Parathyroid adenoma (tissue), 2 donors: ENCODE results near the gene DNM3.

Experiments used
- H2AFZ ChIP-seq: fragments of 300-600 bp; sonication (generic); one replicate; pipeline ENCODE4 v1.7.0; 2017; ENCODE audit warnings: antibody characterized with exemption, mild to moderate bottlenecking
- H3K27ac ChIP-seq: fragments of 300-600 bp; sonication (generic); one replicate; pipeline ENCODE4 v1.7.0; 2017
- H3K27me3 ChIP-seq: fragments of 300-600 bp; sonication (generic); one replicate; pipeline ENCODE4 v1.7.0; 2017; ENCODE audit warnings: low read length; ENCODE audit not compliant: control insufficient read depth, insufficient read depth
- H3K36me3 ChIP-seq: fragments of 300-600 bp; sonication (generic); one replicate; pipeline ENCODE4 v1.7.0; 2017; ENCODE audit warnings: low read length; ENCODE audit not compliant: control insufficient read depth, insufficient read depth
- H3K4me1 ChIP-seq: fragments of 300-600 bp; sonication (generic); one replicate; pipeline ENCODE4 v1.7.0; 2017; ENCODE audit warnings: control low read depth
- H3K4me2 ChIP-seq: fragments of 300-600 bp; sonication (generic); one replicate; pipeline ENCODE4 v1.7.0; 2017; ENCODE audit warnings: low read length
- H3K4me3 ChIP-seq: fragments of 300-600 bp; sonication (generic); one replicate; pipeline ENCODE4 v1.7.0; 2017; ENCODE audit warnings: low read depth, low read length
- H3K79me2 ChIP-seq: fragments of 300-600 bp; sonication (generic); one replicate; pipeline ENCODE4 v1.7.0; 2017; ENCODE audit warnings: control low read depth
- H3K9ac ChIP-seq: fragments of 300-600 bp; sonication (generic); one replicate; pipeline ENCODE4 v1.7.0; 2017; ENCODE audit warnings: mild to moderate bottlenecking
- H3K9me3 ChIP-seq: fragments of 300-600 bp; sonication (generic); one replicate; pipeline ENCODE4 v1.7.0; 2017; ENCODE audit warnings: low read length; ENCODE audit not compliant: control insufficient read depth
- TF ChIP-seq, protein P1 (sequence below): fragments of 300-600 bp; sonication (generic); IDR thresholded peaks from one replicate; pipeline ENCODE4 v1.7.0; 2017; ENCODE audit warnings: antibody characterized with exemption, mild to moderate bottlenecking
- donor health status: primary hyperparathyroidism.

Gene DNM3

DNA sequence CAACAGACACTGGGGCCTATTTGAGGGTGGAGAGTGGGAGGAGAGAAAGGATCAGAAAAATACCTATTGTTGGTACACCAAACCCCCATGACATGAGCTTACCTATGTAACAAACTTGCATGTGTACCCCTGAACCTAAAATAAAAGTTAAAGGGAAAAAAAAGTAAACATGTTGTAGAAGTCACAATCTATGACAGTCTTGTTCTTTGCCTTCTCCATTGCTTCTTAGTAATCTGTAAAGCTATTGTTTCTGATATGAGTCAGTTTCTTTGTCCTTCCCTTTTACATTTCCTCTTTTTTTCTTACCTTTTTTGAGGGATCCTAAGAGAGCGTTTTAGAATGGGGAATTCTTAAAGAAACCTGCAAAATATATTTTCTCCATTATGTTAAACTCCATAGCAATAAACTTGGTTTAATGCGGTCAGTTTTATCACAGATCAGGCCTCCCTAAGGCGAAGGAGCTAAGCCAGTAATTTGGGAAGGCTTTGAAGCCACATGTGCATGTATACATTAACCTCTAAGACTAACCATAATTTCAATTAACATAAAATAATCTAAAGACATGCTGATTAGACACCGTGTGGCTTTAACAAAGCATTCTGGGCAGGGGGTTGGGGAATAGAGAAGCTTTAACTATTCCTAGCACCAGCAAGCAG lies 501.4 kb downstream of the DNM3 start:
- H3K9me3 ChIP-seq = no peaks in the 10 kb centered on the region
- no peaks in the 10 kb centered on the region for H3K4me1 ChIP-seq
- no peak overlapping the region for H3K27ac ChIP-seq
- H3K36me3 ChIP-seq = no peaks in the 10 kb centered on the region
- H3K9ac ChIP-seq = no peak overlapping the region
- no peak overlapping the region for H3K4me3 ChIP-seq
- no peaks in the 10 kb centered on the region for H3K27me3 ChIP-seq
- no peak overlapping the region for H3K4me2 ChIP-seq
- H3K79me2 ChIP-seq = no peaks in the 10 kb centered on the region
- H2AFZ ChIP-seq = no peak overlapping the region
- TF ChIP-seq, protein P1, sequence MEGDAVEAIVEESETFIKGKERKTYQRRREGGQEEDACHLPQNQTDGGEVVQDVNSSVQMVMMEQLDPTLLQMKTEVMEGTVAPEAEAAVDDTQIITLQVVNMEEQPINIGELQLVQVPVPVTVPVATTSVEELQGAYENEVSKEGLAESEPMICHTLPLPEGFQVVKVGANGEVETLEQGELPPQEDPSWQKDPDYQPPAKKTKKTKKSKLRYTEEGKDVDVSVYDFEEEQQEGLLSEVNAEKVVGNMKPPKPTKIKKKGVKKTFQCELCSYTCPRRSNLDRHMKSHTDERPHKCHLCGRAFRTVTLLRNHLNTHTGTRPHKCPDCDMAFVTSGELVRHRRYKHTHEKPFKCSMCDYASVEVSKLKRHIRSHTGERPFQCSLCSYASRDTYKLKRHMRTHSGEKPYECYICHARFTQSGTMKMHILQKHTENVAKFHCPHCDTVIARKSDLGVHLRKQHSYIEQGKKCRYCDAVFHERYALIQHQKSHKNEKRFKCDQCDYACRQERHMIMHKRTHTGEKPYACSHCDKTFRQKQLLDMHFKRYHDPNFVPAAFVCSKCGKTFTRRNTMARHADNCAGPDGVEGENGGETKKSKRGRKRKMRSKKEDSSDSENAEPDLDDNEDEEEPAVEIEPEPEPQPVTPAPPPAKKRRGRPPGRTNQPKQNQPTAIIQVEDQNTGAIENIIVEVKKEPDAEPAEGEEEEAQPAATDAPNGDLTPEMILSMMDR = no peak

DNA sequence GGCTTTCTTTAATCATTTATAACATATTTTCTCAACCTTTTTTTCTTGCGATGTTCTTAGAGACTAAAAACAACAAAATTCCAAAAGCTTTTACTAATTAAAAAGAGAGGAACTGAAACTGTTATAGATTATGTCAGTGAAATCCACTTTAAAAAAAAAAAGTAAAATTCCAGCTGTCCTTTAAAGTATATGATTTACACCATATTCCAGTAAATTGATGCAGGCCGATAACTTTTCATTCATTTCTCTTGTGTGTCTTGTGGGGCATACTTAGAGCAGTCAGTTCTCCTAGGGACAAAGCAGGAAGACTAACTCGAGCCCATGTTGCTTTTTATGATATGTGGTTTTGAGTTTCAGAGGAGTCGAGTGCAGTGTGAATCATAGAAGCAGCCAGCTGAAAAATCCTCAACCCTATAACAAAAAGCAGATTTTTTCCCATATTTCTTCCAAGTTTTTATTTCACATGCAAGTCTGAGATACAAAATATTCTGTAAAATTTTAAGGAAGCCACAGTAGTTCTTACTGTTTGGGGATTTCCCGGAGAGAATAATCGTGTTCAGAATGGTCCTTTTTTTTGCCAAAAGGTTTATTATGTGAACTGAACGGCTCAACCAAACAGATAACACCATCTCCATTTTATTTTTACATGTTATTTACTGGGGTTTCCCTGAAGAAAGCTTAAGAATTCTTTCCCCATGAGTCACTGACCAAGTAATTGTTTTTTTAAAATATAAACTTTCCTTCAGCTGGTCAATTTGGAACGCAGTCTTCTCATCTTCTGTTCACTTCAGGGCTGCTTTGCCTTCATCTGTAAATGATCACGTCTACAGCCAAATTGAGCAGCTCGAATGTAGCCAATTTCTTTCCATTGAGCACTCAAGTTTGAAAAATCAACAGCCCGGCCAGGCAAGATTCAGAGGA lies 502.2 kb downstream of the DNM3 start:
- H3K27ac ChIP-seq = no peak overlapping the region
- H3K4me2 ChIP-seq = no peak overlapping the region
- H3K27me3 ChIP-seq = no peaks in the 10 kb centered on the region
- no peak overlapping the region for H3K9ac ChIP-seq
- H3K36me3 ChIP-seq = no peaks in the 10 kb centered on the region
- no peaks in the 10 kb centered on the region for H3K4me1 ChIP-seq
- H2AFZ ChIP-seq = no peak overlapping the region
- no peaks in the 10 kb centered on the region for H3K9me3 ChIP-seq
- TF ChIP-seq, protein P1 = no peak
- no peak overlapping the region for H3K4me3 ChIP-seq
- no peaks in the 10 kb centered on the region for H3K79me2 ChIP-seq

DNA sequence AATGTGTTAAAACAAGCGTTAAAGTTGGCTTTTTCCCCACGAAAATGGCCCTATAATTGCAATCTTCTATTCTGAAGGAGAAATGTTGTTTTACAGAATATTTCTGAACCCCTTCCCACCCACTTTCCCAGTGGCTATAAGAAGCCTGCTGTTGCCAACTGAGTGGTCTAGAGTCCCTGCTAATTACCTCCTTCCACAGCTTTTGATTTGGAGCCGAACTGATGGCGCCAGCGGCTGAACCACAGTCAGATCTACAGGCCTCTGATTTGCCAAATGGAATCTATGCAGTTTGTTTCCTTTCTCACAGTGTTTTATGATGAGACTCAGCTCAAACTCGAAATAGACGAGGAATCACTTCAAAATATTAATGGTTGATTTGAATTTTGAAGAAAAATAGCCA lies 503.1 kb downstream of the DNM3 start:
- H3K9me3 ChIP-seq = no peaks in the 10 kb centered on the region
- H3K36me3 ChIP-seq = no peaks in the 10 kb centered on the region
- no peaks in the 10 kb centered on the region for H3K79me2 ChIP-seq
- H3K9ac ChIP-seq = no peak overlapping the region
- no peak overlapping the region for H2AFZ ChIP-seq
- no peak overlapping the region for H3K27ac ChIP-seq
- no peaks in the 10 kb centered on the region for H3K4me1 ChIP-seq
- TF ChIP-seq, protein P1 = no peak
- no peak overlapping the region for H3K4me2 ChIP-seq
- no peak overlapping the region for H3K4me3 ChIP-seq
- H3K27me3 ChIP-seq = no peaks in the 10 kb centered on the region

DNA sequence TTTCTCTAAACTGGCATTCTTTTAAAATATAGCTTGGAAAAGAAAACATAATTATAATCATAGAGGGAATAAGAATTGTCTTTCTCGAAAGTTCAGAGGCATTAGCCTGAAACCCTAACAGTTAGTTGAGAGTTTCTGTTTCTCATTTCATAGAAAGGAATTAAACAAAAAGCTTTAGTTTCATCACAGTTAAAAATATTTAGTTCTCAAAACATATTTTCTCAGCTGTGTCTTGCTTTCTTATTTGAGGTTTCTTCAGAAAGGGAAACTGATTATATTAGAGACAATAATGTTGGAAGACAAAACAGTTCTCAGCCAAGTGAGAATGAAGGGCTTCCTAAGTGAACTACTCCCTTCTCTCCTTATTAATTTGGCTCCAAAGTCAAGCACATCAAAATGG lies 503.8 kb downstream of the DNM3 start:
- TF ChIP-seq, protein P1 = no peak
- Histone ChIP-seq H3K9me3 (no peaks in the 10 kb centered on the region), H3K27me3 (no peaks in the 10 kb centered on the region), H2AFZ (no peak overlapping the region), H3K4me2 (no peak overlapping the region), H3K9ac (no peak overlapping the region), H3K36me3 (no peaks in the 10 kb centered on the region), H3K79me2 (no peaks in the 10 kb centered on the region), H3K4me1 (no peaks in the 10 kb centered on the region), H3K4me3 (no peak overlapping the region), H3K27ac (no peak overlapping the region)
